ENCODE data around the gene HIBCH.

The HIBCH gene

DNA sequence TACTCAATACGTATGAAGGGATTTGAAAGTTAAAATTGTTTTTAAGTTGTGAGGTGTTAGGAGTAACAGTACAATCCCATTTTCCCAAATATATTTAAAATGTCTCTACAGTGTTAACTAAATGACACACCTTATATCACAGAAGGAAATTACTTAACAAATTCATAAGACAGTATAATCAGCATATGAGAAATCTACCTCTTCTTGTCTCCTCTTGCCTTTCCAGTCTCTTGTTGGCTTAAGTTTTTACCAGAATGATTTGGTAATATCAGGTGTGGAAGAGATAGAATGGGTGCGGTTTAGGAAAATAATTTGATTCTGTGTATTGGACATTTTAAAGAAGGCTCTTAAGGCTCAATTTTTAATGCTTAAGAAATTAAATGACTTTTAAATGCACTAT is 14.3 kb upstream of the HIBCH start:
- TF ChIP-seq ZBTB7A (IDR thresholded peaks at IDR 0.05; ENCODE audit: low read depth), result no peak
- TF ChIP-seq TEAD4 (IDR thresholded peaks at IDR 0.05), result no peak
- TF ChIP-seq CEBPB (IDR thresholded peaks at IDR 0.05), result no peak
- TF ChIP-seq FOXM1 (IDR thresholded peaks at IDR 0.05; ENCODE audit: borderline replicate concordance, low read depth), result no peak
- TF ChIP-seq, protein P1, sequence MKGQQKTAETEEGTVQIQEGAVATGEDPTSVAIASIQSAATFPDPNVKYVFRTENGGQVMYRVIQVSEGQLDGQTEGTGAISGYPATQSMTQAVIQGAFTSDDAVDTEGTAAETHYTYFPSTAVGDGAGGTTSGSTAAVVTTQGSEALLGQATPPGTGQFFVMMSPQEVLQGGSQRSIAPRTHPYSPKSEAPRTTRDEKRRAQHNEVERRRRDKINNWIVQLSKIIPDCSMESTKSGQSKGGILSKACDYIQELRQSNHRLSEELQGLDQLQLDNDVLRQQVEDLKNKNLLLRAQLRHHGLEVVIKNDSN (IDR thresholded peaks at IDR 0.05), result no peak
- no peak for TF ChIP-seq TAF1 (IDR thresholded peaks at IDR 0.05; ENCODE audit: low read depth)
- TF ChIP-seq EGR1 (IDR thresholded peaks at IDR 0.05), result no peak
- no peak for TF ChIP-seq CREB1 (IDR thresholded peaks at IDR 0.05; ENCODE audit: low read depth)
- TF ChIP-seq YY1 (IDR thresholded peaks at IDR 0.05; ENCODE audit: low read depth), result no peak
- no peak for TF ChIP-seq NFIC (IDR thresholded peaks at IDR 0.05)
- no peak for TF ChIP-seq TCF12 (IDR thresholded peaks at IDR 0.05; ENCODE audit: low read depth)
- TF ChIP-seq, protein P2, sequence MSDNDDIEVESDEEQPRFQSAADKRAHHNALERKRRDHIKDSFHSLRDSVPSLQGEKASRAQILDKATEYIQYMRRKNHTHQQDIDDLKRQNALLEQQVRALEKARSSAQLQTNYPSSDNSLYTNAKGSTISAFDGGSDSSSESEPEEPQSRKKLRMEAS (IDR thresholded peaks at IDR 0.05), result no peak
- TF ChIP-seq, protein P3, sequence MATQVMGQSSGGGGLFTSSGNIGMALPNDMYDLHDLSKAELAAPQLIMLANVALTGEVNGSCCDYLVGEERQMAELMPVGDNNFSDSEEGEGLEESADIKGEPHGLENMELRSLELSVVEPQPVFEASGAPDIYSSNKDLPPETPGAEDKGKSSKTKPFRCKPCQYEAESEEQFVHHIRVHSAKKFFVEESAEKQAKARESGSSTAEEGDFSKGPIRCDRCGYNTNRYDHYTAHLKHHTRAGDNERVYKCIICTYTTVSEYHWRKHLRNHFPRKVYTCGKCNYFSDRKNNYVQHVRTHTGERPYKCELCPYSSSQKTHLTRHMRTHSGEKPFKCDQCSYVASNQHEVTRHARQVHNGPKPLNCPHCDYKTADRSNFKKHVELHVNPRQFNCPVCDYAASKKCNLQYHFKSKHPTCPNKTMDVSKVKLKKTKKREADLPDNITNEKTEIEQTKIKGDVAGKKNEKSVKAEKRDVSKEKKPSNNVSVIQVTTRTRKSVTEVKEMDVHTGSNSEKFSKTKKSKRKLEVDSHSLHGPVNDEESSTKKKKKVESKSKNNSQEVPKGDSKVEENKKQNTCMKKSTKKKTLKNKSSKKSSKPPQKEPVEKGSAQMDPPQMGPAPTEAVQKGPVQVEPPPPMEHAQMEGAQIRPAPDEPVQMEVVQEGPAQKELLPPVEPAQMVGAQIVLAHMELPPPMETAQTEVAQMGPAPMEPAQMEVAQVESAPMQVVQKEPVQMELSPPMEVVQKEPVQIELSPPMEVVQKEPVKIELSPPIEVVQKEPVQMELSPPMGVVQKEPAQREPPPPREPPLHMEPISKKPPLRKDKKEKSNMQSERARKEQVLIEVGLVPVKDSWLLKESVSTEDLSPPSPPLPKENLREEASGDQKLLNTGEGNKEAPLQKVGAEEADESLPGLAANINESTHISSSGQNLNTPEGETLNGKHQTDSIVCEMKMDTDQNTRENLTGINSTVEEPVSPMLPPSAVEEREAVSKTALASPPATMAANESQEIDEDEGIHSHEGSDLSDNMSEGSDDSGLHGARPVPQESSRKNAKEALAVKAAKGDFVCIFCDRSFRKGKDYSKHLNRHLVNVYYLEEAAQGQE (IDR thresholded peaks at IDR 0.05; ENCODE audit: low read depth), result no peak
- TF ChIP-seq EP300 (IDR thresholded peaks at IDR 0.05; ENCODE audit: borderline replicate concordance), result no peak
- TF ChIP-seq RAD21 (IDR thresholded peaks at IDR 0.05; ENCODE audit: low read depth), result no peak

- TF ChIP-seq NFIC (IDR thresholded peaks at IDR 0.05) (no peak), ZBTB7A (IDR thresholded peaks at IDR 0.05; ENCODE audit: low read depth) (no peak), TCF12 (IDR thresholded peaks at IDR 0.05; ENCODE audit: low read depth) (no peak), CREB1 (IDR thresholded peaks at IDR 0.05; ENCODE audit: low read depth) (no peak), TEAD4 (IDR thresholded peaks at IDR 0.05) (no peak), TAF1 (IDR thresholded peaks at IDR 0.05; ENCODE audit: low read depth) (no peak), CEBPB (IDR thresholded peaks at IDR 0.05) (no peak), EGR1 (IDR thresholded peaks at IDR 0.05) (no peak), RAD21 (IDR thresholded peaks at IDR 0.05; ENCODE audit: low read depth) (no peak), EP300 (IDR thresholded peaks at IDR 0.05; ENCODE audit: borderline replicate concordance) (no peak), YY1 (IDR thresholded peaks at IDR 0.05; ENCODE audit: low read depth) (no peak), FOXM1 (IDR thresholded peaks at IDR 0.05; ENCODE audit: borderline replicate concordance, low read depth) (no peak)
- TF ChIP-seq, protein P1 (IDR thresholded peaks at IDR 0.05), result no peak
- TF ChIP-seq, protein P2 (IDR thresholded peaks at IDR 0.05), result no peak
- TF ChIP-seq, protein P3 (IDR thresholded peaks at IDR 0.05; ENCODE audit: low read depth), result no peak
Measured at GRCh38 chr2:190333395-190333794, 13.8 kb upstream of the HIBCH start.

DNA sequence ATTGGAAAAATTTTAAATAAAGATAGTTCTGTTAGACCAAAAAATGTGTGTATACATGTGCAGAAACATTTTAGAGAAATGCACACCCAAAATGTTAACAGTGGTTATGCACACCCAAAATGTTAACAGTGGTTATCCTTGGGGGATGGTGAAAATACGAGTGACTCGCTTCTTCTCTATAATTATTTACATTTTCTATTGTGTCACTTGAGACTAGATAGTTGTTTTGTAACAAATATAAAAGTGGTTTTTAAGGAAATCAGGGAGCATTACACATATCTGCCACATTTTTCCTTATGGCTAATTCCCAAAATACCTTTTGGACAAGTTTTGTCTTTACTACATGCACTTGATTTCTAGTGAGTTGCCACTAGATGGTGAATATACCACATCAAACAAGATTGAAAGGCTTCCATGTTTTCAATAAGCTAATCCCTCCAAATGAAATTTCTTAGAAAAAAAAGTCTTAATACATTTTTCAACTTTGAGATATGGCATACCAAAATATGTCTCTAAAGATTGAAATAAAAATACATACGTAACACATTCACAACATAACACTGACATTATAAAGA is 9.0 kb upstream of the HIBCH start:
- no peak for TF ChIP-seq NFIC (IDR thresholded peaks at IDR 0.05)
- no peak for TF ChIP-seq FOXM1 (IDR thresholded peaks at IDR 0.05; ENCODE audit: borderline replicate concordance, low read depth)
- TF ChIP-seq RAD21 (IDR thresholded peaks at IDR 0.05; ENCODE audit: low read depth), result peak; percentile 20; the same call in 1 of the 2 replicates
- no peak for TF ChIP-seq CEBPB (IDR thresholded peaks at IDR 0.05)

DNA sequence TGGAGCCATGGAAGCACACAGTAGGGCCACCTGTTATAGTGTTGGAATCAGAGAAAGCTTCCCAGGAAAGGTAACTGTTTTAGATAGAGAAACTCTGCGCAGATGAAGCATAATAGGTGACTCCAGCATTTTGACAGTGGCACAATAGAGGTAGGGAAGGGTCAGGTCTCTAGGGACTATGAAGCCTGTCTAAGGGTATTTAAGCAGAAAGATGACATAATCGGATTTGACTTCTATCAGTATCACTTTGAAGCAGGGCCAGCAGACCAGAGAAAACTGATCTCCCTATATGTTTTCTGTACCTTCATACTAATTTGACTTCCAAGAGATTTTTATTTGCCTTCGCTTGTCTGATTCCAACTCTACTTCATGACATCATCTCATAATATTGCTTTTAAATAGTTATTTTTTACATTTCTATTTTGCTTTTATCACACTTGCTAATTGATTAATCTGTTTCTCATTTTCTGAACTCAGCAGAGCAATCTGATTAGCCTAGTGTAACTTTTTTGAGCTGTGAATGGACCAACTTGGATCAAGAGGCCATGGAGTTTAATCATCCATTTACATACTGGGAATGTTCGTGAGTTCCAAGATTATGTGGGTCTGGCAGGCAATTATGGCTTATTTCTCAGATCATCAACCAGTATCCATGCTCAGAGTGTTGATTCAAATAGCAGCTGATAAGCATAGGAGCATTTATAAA is 8.4 kb upstream of the HIBCH start:
- no peak for TF ChIP-seq EP300 (IDR thresholded peaks at IDR 0.05; ENCODE audit: borderline replicate concordance)
- TF ChIP-seq YY1 (IDR thresholded peaks at IDR 0.05; ENCODE audit: low read depth), result no peak
- no peak for TF ChIP-seq TEAD4 (IDR thresholded peaks at IDR 0.05)
- TF ChIP-seq CEBPB (IDR thresholded peaks at IDR 0.05), result no peak
- TF ChIP-seq CREB1 (IDR thresholded peaks at IDR 0.05; ENCODE audit: low read depth), result no peak
- TF ChIP-seq TAF1 (IDR thresholded peaks at IDR 0.05; ENCODE audit: low read depth), result no peak
- TF ChIP-seq ZBTB7A (IDR thresholded peaks at IDR 0.05; ENCODE audit: low read depth), result no peak
- no peak for TF ChIP-seq EGR1 (IDR thresholded peaks at IDR 0.05)
- TF ChIP-seq FOXM1 (IDR thresholded peaks at IDR 0.05; ENCODE audit: borderline replicate concordance, low read depth), result no peak
- no peak for TF ChIP-seq RAD21 (IDR thresholded peaks at IDR 0.05; ENCODE audit: low read depth)
- TF ChIP-seq, protein P2 (IDR thresholded peaks at IDR 0.05), result no peak
- TF ChIP-seq, protein P3 (IDR thresholded peaks at IDR 0.05; ENCODE audit: low read depth), result no peak
